Activated CD4-positive, alpha-beta T cell treated with anti-CD3 and anti-CD28 coated beads, Interleukin-2, amount 50 U/mL, for 24 hours (primary cell): ENCODE data around the gene NPAS3.

ENCODE experiments used
- DNase-seq, 2 donors: peaks; one replicate each; pipeline ENCODE4 v3.0.0-alpha.2; 2020; ENCODE audit warnings: low read depth in 1 of 2, low spot score in 1 of 2

The NPAS3 gene

GRCh38 chr14:33430414-33431035 lies 491.8 kb downstream of the NPAS3 start:
- DNase-seq = no peak

GRCh38 chr14:33432407-33433023 lies 493.8 kb downstream of the NPAS3 start:
- no peak for DNase-seq

- DNase-seq = no peak
Observed at GRCh38 chr14:33433396-33433795, 494.7 kb downstream of the NPAS3 start.

GRCh38 chr14:33435911-33436689 lies 497.4 kb downstream of the NPAS3 start:
- DNase-seq = no peak

GRCh38 chr14:33441633-33442032 lies 503.0 kb downstream of the NPAS3 start:
- DNase-seq = no peak

GRCh38 chr14:33444136-33444535 lies 505.5 kb downstream of the NPAS3 start:
- DNase-seq = no peak

- no peak for DNase-seq
Observed at GRCh38 chr14:33449268-33449667, 510.6 kb downstream of the NPAS3 start.

- DNase-seq = no peak
Observed at GRCh38 chr14:33449703-33450395, 511.2 kb downstream of the NPAS3 start.

GRCh38 chr14:33450416-33450815 lies 511.7 kb downstream of the NPAS3 start:
- no peak for DNase-seq

GRCh38 chr14:33451211-33451610 lies 512.5 kb downstream of the NPAS3 start:
- DNase-seq = no peak

- DNase-seq = no peak
Observed at GRCh38 chr14:33452995-33453394, 514.3 kb downstream of the NPAS3 start.

GRCh38 chr14:33454022-33454595 lies 515.4 kb downstream of the NPAS3 start:
- DNase-seq = no peak

- DNase-seq = no peak
Observed at GRCh38 chr14:33454707-33455106, 516.0 kb downstream of the NPAS3 start.

GRCh38 chr14:33455654-33456345 lies 517.1 kb downstream of the NPAS3 start:
- no peak for DNase-seq

- DNase-seq = no peak
Observed at GRCh38 chr14:33457021-33457420, 518.3 kb downstream of the NPAS3 start.

- no peak for DNase-seq
Observed at GRCh38 chr14:33457617-33458016, 518.9 kb downstream of the NPAS3 start.

- DNase-seq = no peak
Observed at GRCh38 chr14:33460164-33460563, 521.5 kb downstream of the NPAS3 start.

- no peak for DNase-seq
Observed at GRCh38 chr14:33461036-33461435, 522.4 kb downstream of the NPAS3 start.

- DNase-seq = no peak
Observed at GRCh38 chr14:33463731-33464130, 525.1 kb downstream of the NPAS3 start.

GRCh38 chr14:33464254-33464962 lies 525.7 kb downstream of the NPAS3 start:
- DNase-seq = no peak
